ENCODE results near the gene CRYGN.

DNA sequence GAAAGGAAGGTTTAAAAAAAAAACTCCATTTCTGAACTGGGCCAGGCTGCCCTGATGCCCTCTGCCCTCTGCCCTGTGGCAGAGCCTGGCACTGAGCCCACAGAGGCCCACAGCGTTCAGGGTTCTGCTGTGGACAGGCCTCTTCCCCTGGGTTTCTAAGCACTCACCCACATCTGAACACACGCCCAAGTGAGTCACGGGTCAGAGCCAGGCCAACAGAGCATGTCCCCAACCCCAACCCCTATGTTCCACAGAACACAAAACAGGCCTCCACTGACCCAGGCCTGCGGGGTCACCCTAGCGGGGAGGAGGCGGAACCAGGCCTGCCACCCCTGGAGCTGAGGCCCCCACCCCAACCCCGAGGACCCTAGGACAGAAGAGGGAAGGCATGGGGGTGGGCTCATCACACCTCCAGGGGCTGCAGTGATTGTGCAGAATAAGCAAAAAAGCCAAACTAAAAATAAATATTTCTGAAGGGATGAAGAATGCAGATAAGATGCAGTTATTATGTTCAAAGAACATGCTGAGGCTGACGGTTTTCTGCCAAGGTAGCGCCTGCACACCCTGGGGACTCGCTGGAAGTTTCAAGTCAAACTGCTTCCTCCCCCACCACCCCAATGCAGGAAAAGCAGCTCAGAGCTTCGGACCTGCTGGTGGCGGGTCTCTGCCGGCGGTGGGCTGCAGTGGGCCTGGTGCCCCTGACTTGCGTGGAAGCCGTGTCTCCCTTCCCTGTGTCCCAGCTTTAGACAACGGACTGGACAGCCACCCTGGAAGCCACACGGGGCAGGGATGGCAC is 35.5 kb downstream of the CRYGN start:
- TF ChIP-seq, protein P1, sequence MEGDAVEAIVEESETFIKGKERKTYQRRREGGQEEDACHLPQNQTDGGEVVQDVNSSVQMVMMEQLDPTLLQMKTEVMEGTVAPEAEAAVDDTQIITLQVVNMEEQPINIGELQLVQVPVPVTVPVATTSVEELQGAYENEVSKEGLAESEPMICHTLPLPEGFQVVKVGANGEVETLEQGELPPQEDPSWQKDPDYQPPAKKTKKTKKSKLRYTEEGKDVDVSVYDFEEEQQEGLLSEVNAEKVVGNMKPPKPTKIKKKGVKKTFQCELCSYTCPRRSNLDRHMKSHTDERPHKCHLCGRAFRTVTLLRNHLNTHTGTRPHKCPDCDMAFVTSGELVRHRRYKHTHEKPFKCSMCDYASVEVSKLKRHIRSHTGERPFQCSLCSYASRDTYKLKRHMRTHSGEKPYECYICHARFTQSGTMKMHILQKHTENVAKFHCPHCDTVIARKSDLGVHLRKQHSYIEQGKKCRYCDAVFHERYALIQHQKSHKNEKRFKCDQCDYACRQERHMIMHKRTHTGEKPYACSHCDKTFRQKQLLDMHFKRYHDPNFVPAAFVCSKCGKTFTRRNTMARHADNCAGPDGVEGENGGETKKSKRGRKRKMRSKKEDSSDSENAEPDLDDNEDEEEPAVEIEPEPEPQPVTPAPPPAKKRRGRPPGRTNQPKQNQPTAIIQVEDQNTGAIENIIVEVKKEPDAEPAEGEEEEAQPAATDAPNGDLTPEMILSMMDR (CRISPR knock-in tag; IDR thresholded peaks at IDR 0.05): no peak
- TF ChIP-seq MXI1 (IDR thresholded peaks at IDR 0.05; ENCODE audit: borderline replicate concordance, low read depth, low read length) (no peak), ZNF224 (CRISPR knock-in tag; IDR thresholded peaks at IDR 0.05) (no peak), MYC (CRISPR knock-in tag; IDR thresholded peaks at IDR 0.05; ENCODE audit: borderline replicate concordance) (no peak), CAMTA2 (CRISPR knock-in tag; IDR thresholded peaks at IDR 0.05; ENCODE audit: borderline replicate concordance) (no peak), RFX5 (IDR thresholded peaks at IDR 0.05; ENCODE audit: low read depth, low read length) (no peak), NR2F6 (IDR thresholded peaks at IDR 0.05) (no peak), NR2F6 (CRISPR knock-in tag; IDR thresholded peaks at IDR 0.05) (no peak), CCAR2 (optimal IDR thresholded peaks at IDR 0.05; ENCODE audit: low read depth, low read length) (no peak), TCF7 (IDR thresholded peaks at IDR 0.05; ENCODE audit: low read depth) (no peak), ZNF160 (CRISPR knock-in tag; IDR thresholded peaks at IDR 0.05) (no peak)
- TF ChIP-seq, protein P2, sequence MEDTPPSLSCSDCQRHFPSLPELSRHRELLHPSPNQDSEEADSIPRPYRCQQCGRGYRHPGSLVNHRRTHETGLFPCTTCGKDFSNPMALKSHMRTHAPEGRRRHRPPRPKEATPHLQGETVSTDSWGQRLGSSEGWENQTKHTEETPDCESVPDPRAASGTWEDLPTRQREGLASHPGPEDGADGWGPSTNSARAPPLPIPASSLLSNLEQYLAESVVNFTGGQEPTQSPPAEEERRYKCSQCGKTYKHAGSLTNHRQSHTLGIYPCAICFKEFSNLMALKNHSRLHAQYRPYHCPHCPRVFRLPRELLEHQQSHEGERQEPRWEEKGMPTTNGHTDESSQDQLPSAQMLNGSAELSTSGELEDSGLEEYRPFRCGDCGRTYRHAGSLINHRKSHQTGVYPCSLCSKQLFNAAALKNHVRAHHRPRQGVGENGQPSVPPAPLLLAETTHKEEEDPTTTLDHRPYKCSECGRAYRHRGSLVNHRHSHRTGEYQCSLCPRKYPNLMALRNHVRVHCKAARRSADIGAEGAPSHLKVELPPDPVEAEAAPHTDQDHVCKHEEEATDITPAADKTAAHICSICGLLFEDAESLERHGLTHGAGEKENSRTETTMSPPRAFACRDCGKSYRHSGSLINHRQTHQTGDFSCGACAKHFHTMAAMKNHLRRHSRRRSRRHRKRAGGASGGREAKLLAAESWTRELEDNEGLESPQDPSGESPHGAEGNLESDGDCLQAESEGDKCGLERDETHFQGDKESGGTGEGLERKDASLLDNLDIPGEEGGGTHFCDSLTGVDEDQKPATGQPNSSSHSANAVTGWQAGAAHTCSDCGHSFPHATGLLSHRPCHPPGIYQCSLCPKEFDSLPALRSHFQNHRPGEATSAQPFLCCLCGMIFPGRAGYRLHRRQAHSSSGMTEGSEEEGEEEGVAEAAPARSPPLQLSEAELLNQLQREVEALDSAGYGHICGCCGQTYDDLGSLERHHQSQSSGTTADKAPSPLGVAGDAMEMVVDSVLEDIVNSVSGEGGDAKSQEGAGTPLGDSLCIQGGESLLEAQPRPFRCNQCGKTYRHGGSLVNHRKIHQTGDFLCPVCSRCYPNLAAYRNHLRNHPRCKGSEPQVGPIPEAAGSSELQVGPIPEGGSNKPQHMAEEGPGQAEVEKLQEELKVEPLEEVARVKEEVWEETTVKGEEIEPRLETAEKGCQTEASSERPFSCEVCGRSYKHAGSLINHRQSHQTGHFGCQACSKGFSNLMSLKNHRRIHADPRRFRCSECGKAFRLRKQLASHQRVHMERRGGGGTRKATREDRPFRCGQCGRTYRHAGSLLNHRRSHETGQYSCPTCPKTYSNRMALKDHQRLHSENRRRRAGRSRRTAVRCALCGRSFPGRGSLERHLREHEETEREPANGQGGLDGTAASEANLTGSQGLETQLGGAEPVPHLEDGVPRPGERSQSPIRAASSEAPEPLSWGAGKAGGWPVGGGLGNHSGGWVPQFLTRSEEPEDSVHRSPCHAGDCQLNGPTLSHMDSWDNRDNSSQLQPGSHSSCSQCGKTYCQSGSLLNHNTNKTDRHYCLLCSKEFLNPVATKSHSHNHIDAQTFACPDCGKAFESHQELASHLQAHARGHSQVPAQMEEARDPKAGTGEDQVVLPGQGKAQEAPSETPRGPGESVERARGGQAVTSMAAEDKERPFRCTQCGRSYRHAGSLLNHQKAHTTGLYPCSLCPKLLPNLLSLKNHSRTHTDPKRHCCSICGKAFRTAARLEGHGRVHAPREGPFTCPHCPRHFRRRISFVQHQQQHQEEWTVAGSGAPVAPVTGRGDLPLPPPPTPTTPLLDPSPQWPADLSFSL (CRISPR knock-in tag; IDR thresholded peaks at IDR 0.05): no peak
- TF ChIP-seq, protein P3, sequence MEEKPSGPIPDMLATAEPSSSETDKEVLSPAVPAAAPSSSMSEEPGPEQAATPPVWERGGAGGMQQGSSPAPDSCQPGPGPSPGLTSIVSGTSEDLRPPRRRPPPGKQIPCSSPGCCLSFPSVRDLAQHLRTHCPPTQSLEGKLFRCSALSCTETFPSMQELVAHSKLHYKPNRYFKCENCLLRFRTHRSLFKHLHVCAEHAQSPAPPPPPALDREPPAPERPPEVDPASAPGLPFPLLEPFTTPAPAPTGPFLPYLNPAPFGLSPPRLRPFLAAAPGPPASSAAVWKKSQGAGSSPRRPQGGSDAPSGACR (CRISPR knock-in tag; IDR thresholded peaks at IDR 0.05): no peak
- TF ChIP-seq, protein P4, sequence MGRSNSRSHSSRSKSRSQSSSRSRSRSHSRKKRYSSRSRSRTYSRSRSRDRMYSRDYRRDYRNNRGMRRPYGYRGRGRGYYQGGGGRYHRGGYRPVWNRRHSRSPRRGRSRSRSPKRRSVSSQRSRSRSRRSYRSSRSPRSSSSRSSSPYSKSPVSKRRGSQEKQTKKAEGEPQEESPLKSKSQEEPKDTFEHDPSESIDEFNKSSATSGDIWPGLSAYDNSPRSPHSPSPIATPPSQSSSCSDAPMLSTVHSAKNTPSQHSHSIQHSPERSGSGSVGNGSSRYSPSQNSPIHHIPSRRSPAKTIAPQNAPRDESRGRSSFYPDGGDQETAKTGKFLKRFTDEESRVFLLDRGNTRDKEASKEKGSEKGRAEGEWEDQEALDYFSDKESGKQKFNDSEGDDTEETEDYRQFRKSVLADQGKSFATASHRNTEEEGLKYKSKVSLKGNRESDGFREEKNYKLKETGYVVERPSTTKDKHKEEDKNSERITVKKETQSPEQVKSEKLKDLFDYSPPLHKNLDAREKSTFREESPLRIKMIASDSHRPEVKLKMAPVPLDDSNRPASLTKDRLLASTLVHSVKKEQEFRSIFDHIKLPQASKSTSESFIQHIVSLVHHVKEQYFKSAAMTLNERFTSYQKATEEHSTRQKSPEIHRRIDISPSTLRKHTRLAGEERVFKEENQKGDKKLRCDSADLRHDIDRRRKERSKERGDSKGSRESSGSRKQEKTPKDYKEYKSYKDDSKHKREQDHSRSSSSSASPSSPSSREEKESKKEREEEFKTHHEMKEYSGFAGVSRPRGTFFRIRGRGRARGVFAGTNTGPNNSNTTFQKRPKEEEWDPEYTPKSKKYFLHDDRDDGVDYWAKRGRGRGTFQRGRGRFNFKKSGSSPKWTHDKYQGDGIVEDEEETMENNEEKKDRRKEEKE (IDR thresholded peaks at IDR 0.05): no peak
- TF ChIP-seq, protein P5, sequence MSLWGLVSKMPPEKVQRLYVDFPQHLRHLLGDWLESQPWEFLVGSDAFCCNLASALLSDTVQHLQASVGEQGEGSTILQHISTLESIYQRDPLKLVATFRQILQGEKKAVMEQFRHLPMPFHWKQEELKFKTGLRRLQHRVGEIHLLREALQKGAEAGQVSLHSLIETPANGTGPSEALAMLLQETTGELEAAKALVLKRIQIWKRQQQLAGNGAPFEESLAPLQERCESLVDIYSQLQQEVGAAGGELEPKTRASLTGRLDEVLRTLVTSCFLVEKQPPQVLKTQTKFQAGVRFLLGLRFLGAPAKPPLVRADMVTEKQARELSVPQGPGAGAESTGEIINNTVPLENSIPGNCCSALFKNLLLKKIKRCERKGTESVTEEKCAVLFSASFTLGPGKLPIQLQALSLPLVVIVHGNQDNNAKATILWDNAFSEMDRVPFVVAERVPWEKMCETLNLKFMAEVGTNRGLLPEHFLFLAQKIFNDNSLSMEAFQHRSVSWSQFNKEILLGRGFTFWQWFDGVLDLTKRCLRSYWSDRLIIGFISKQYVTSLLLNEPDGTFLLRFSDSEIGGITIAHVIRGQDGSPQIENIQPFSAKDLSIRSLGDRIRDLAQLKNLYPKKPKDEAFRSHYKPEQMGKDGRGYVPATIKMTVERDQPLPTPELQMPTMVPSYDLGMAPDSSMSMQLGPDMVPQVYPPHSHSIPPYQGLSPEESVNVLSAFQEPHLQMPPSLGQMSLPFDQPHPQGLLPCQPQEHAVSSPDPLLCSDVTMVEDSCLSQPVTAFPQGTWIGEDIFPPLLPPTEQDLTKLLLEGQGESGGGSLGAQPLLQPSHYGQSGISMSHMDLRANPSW (CRISPR knock-in tag; IDR thresholded peaks at IDR 0.05; ENCODE audit: borderline replicate concordance): no peak
